PC-3 (cell line): ENCODE measurements around the gene SCRG1. TPM values are rescaled to one million over a fixed set of nuclear protein-coding genes. Genes with fewer than 3 reads are reported as not detected.

Source experiments
- ATAC-seq: fragments of 200-7000 bp; cut with Tn5 transposase; 2 replicates; pipeline ENCODE4 v1.9.1; 2020; ENCODE audit warnings: mild to moderate bottlenecking, moderate library complexity
- BruUV-seq: library from RNA; stranded (reverse); fragments of 400-500 nt; replicated peaks from 2 replicates; lab custom pipeline; 2021; lab: Mats Ljungman, UMichigan
- CTCF ChIA-PET: fragments of 300-600 bp; sonication (Branson Sonifier 250); formaldehyde crosslinking; loops from one replicate; lab custom pipeline; 2022; ENCODE audit warnings: antibody characterized with exemption; lab: Charles Lee
- POLR2A ChIA-PET: fragments of 300-600 bp; sonication (Branson Sonifier 250); formaldehyde crosslinking; loops from one replicate; lab custom pipeline; 2022; ENCODE audit warnings: antibody characterized with exemption; ENCODE audit not compliant: unreplicated experiment; lab: Charles Lee
- DNase-seq: peaks from one replicate; pipeline ENCODE4 v3.0.0-alpha.2; 2015
- H2AFZ ChIP-seq: fragments of 300-600 bp; sonication (generic); 2 replicates; pipeline ENCODE4 v1.6.0; 2016; ENCODE audit warnings: antibody characterized with exemption, low read length
- H3F3A ChIP-seq: fragments of 300-600 bp; sonication (generic); one replicate; pipeline ENCODE4 v1.6.0; 2017; ENCODE audit warnings: antibody characterized with exemption, low read length, control low read depth, mild to moderate bottlenecking; ENCODE audit not compliant: unreplicated experiment
- H3K27ac ChIP-seq: fragments of 300-600 bp; sonication (generic); 2 replicates; pipeline ENCODE4 v1.5.1; 2016; ENCODE audit warnings: mild to moderate bottlenecking, low read length
- H3K27me3 ChIP-seq: fragments of 300-600 bp; sonication (generic); 2 replicates; pipeline ENCODE4 v1.6.1; 2016; ENCODE audit warnings: low read length, mixed read lengths
- H3K36me3 ChIP-seq: fragments of 300-600 bp; sonication (generic); 2 replicates; pipeline ENCODE4 v1.6.1; 2016; ENCODE audit warnings: low read depth, mixed run types, low read length, mixed read lengths
- H3K4me1 ChIP-seq: fragments of 300-600 bp; sonication (generic); 2 replicates; pipeline ENCODE4 v1.5.1; 2016; ENCODE audit warnings: low read length; ENCODE audit not compliant: insufficient read depth
- H3K4me2 ChIP-seq: fragments of 300-600 bp; sonication (generic); 2 replicates; pipeline ENCODE4 v1.6.0; 2016; ENCODE audit warnings: low read length
- H3K4me3 ChIP-seq: fragments of 300-600 bp; sonication (generic); 2 replicates; pipeline ENCODE4 v1.5.1; 2016; ENCODE audit warnings: mild to moderate bottlenecking, low read length, mixed read lengths
- H3K79me2 ChIP-seq: fragments of 300-600 bp; sonication (generic); 2 replicates; pipeline ENCODE4 v1.6.1; 2017; ENCODE audit warnings: low read length, mixed read lengths
- H3K9ac ChIP-seq: fragments of 300-600 bp; sonication (generic); 2 replicates; pipeline ENCODE4 v1.6.0; 2016; ENCODE audit warnings: mild to moderate bottlenecking, low read length
- H3K9me2 ChIP-seq: fragments of 300-600 bp; sonication (generic); replicated peaks from 2 replicates; pipeline ENCODE4 v1.6.1; 2016; ENCODE audit warnings: mixed run types, low read length, mixed read lengths
- H3K9me3 ChIP-seq: fragments of 300-600 bp; sonication (generic); 2 replicates; pipeline ENCODE4 v1.6.1; 2016; ENCODE audit warnings: low read length, mixed read lengths
- H4K20me1 ChIP-seq: fragments of 300-600 bp; sonication (generic); 2 replicates; pipeline ENCODE4 v1.6.1; 2016; ENCODE audit warnings: low read length, mixed read lengths
- EZH2 ChIP-seq: fragments of 300-600 bp; sonication (generic); IDR thresholded peaks from one replicate; pipeline ENCODE4 v1.6.1; 2017; ENCODE audit warnings: antibody characterized with exemption, mild to moderate bottlenecking, low read length; ENCODE audit not compliant: unreplicated experiment
- EZH2phosphoT487 ChIP-seq: fragments of 300-600 bp; sonication (generic); IDR thresholded peaks from 2 replicates; pipeline ENCODE4 v1.6.1; 2018; ENCODE audit warnings: mild to moderate bottlenecking, antibody characterized with exemption, low read length, borderline replicate concordance
- intact Hi-C: fragments of 100-400 bp; cut with micrococcal nuclease; formaldehyde crosslinking; loops from 2 replicates; pipeline ENCODE4 v1.9.0; 2023
- total RNA-seq: library from RNA; depleted of rRNA; stranded (reverse); fragments of >200 nt; gene quantifications from 2 replicates; pipeline ENCODE4 v1.2.3, GENCODE V29; 2014
- TF ChIP-seq, protein P1 (sequence below): fragments of 300-600 bp; sonication (generic); conservative IDR thresholded peaks from 2 replicates; pipeline ENCODE4 v1.5.1; 2017; ENCODE audit warnings: antibody characterized with exemption, low read depth, mild to moderate bottlenecking, low read length

SCRG1 gene
- total RNA-seq, 1 experiment from 2014 or later: not detected

DNA sequence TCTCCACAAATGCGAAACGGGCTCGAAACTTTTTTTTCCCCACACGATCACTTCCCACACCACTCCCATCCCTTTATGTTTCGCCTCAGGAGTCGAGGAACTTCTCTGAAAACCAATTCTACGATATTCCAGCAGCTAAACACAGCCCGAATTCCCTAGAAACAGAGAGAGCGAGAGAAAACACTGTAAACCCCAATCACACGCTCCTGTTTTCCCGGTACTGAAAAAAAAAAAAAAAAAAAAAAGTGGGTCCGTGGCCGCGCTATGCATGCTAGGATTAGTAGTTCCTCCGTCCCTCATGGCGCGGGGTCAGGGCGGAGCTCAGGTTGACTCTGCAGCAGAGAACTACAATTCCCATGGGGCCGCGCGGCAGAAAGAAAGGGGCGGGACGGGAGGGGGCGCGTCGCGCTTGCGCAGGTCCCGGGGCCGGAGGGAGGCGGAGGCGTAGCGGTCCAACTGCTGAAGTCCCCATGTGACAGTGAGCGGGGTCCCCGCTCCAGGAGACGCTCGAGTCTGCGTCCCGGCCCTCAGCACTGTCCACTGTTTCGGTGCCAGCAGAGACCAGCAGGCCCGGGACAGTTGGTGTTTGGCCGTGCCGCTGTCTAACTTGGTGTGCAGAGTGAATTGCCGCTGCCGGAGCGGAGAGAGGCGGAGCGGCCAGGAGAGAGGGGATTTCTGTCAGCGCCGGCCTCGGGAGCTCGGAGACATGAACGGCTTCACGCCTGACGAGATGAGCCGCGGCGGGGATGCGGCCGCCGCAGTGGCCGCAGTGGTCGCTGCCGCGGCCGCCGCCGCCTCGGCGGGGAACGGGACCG, 28.2 kb downstream of the SCRG1 start, which contains the start of gene SAP30:
TSS of gene SAP30 (plus strand) at position 478 of the 815 bp plus-strand sequence. CDS start at position 707, 229 bp downstream.
- H3K4me2 ChIP-seq: peak within 1 kb of the TSS; percentile 92
- intact Hi-C loops: no loop called here
- peak; percentile 76 for ATAC-seq
- CTCF ChIA-PET: interaction anchor here (0.5 to 1.0 kb wide), 4 partner anchors 36 to 645 kb away, joined by 3 to 10 read pairs (median 4); partner anchors contain the start of gene HMGB2
- peak within 1 kb of the TSS; percentile 92 for H2AFZ ChIP-seq
- H3K4me1 ChIP-seq: peaks cover 18% of the 10 kb centered on the region
- peak within 1 kb of the TSS; percentile 69 for H3K9ac ChIP-seq
- POLR2A ChIA-PET: interaction anchor here (0.5 to 1.4 kb wide), 4 partner anchors 35 to 988 kb away, joined by 3 to 52 read pairs (median 4); partner anchors contain the start of gene HMGB2
- H3K27me3 ChIP-seq: no peaks in the 10 kb centered on the region
- H3K36me3 ChIP-seq: no peaks in the 10 kb centered on the region
- DNase-seq: peak; percentile 92
- BruUV-seq: no TSS peak
- no peaks in the 10 kb centered on the region for H3F3A ChIP-seq
- no peak for TF ChIP-seq EZH2phosphoT487
- TF ChIP-seq, protein P1, sequence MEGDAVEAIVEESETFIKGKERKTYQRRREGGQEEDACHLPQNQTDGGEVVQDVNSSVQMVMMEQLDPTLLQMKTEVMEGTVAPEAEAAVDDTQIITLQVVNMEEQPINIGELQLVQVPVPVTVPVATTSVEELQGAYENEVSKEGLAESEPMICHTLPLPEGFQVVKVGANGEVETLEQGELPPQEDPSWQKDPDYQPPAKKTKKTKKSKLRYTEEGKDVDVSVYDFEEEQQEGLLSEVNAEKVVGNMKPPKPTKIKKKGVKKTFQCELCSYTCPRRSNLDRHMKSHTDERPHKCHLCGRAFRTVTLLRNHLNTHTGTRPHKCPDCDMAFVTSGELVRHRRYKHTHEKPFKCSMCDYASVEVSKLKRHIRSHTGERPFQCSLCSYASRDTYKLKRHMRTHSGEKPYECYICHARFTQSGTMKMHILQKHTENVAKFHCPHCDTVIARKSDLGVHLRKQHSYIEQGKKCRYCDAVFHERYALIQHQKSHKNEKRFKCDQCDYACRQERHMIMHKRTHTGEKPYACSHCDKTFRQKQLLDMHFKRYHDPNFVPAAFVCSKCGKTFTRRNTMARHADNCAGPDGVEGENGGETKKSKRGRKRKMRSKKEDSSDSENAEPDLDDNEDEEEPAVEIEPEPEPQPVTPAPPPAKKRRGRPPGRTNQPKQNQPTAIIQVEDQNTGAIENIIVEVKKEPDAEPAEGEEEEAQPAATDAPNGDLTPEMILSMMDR: no peak
- no peak for TF ChIP-seq EZH2
- peak within 1 kb of the TSS; percentile 59 for H3K27ac ChIP-seq
- H3K79me2 ChIP-seq: peaks cover 34% of the 10 kb centered on the region
- 0 out of 2 replicates have a peak, but pooled peaks cover 4% of the 10 kb centered on the region for H4K20me1 ChIP-seq
- H3K9me2 ChIP-seq: no peaks in the 10 kb centered on the region
- H3K9me3 ChIP-seq: no peaks in the 10 kb centered on the region
- peak within 1 kb of the TSS; percentile 90 for H3K4me3 ChIP-seq

DNA sequence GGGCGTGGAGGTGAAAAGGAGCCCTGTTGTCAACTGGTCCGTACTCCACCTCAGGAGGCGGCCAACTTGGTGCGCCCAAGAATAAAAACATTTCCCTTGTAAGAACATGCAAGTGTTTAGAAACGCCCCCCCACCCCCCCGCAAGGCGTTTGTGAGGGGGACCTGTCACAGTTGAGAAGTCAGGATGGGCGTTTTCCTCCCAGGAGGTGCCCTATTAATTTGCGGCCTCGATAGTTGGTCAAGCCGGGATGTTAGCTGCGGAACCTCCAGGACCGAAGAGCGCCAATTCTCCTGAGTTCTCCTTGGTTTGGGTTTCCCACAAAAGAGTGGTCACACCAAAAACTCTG, 28.8 kb downstream of the SCRG1 start:
- peak overlapping the region; percentile 90 for H2AFZ ChIP-seq
- no peaks in the 10 kb centered on the region for H3K9me3 ChIP-seq
- H3K4me1 ChIP-seq: peaks cover 18% of the 10 kb centered on the region
- H3K4me2 ChIP-seq: peak overlapping the region; percentile 90
- H3K9ac ChIP-seq: peak overlapping the region; percentile 69
- ChIA-PET CTCF (interaction anchor here (0.6 to 1.0 kb wide), 2 partner anchors 36 to 68 kb away, joined by 3 to 4 read pairs; partner anchors contain the start of gene HMGB2), POLR2A (interaction anchor here (0.5 to 1.4 kb wide), 5 partner anchors 35 to 988 kb away, joined by 3 to 52 read pairs (median 4); partner anchors contain the start of gene HMGB2)
- ATAC-seq (peak; percentile 5), DNase-seq (no peak)
- H4K20me1 ChIP-seq: 0 out of 2 replicates have a peak, but pooled peaks cover 4% of the 10 kb centered on the region
- no peaks in the 10 kb centered on the region for H3K27me3 ChIP-seq
- no peaks in the 10 kb centered on the region for H3K36me3 ChIP-seq
- H3F3A ChIP-seq: no peaks in the 10 kb centered on the region
- peak overlapping the region; percentile 90 for H3K4me3 ChIP-seq
- no peaks in the 10 kb centered on the region for H3K9me2 ChIP-seq
- H3K27ac ChIP-seq: peak overlapping the region; percentile 59
- TF ChIP-seq, protein P1: no peak
- TF ChIP-seq EZH2phosphoT487 (no peak), EZH2 (no peak)
- intact Hi-C loops: no loop called here
- BruUV-seq: TSS peak; percentile 39
- H3K79me2 ChIP-seq: peaks cover 34% of the 10 kb centered on the region
